ACHN (cell line): ENCODE data around the gene SPACDR.

ENCODE experiments used
- DNase-seq: peaks from one replicate; pipeline ENCODE4 v3.0.0-alpha.2; 2015
- in situ Hi-C: cut with HindIII; loops from 2 replicates; pipeline ENCODE4 v1.10.0; 2017; ENCODE audit warnings: low sequenced_read_pairs, low pct_ligation_motif_present, low pct_unique_long_range_greater_than_20kb

The SPACDR gene

GRCh38 chr7:100428967-100429636, 35.0 kb downstream of the SPACDR start:
- in situ Hi-C loops = no loop called here
- DNase-seq = peak; percentile 100

- in situ Hi-C loops = no loop called here
- peak; percentile 99 for DNase-seq
Observed at GRCh38 chr7:100428199-100428966, 35.7 kb downstream of the SPACDR start, which contains the start of gene ZCWPW1. Gene ZCWPW1 (minus strand): TSS chr7:100428703. CDS start chr7:100420649, 8,054 bp downstream.

GRCh38 chr7:100427762-100428198, 36.3 kb downstream of the SPACDR start:
- in situ Hi-C loops = no loop called here
- DNase-seq = no peak

GRCh38 chr7:100426516-100426915, 37.5 kb downstream of the SPACDR start:
- in situ Hi-C loops = no loop called here
- DNase-seq = no peak

- DNase-seq = no peak
- in situ Hi-C loops = no loop called here
Observed at GRCh38 chr7:100425347-100425746, 38.7 kb downstream of the SPACDR start.

GRCh38 chr7:100423315-100423714, 40.7 kb downstream of the SPACDR start:
- no peak for DNase-seq
- in situ Hi-C loops = no loop called here

- DNase-seq = no peak
- in situ Hi-C loops = no loop called here
Observed at GRCh38 chr7:100419660-100420226, 44.3 kb downstream of the SPACDR start.

- in situ Hi-C loops = no loop called here
- no peak for DNase-seq
Observed at GRCh38 chr7:100418930-100419659, 45.0 kb downstream of the SPACDR start.

GRCh38 chr7:100415448-100415847, 48.6 kb downstream of the SPACDR start:
- no peak for DNase-seq
- in situ Hi-C loops = no loop called here

GRCh38 chr7:100413889-100414288, 50.2 kb downstream of the SPACDR start:
- in situ Hi-C loops = no loop called here
- no peak for DNase-seq

GRCh38 chr7:100413346-100413745, 50.7 kb downstream of the SPACDR start:
- in situ Hi-C loops = no loop called here
- DNase-seq = no peak

GRCh38 chr7:100411101-100411500, 53.0 kb downstream of the SPACDR start:
- no peak for DNase-seq
- in situ Hi-C loops = no loop called here

- DNase-seq = peak; percentile 87
- in situ Hi-C loops = no loop called here
Observed at GRCh38 chr7:100407285-100408180, 56.5 kb downstream of the SPACDR start.

GRCh38 chr7:100406767-100407166, 57.3 kb downstream of the SPACDR start:
- in situ Hi-C loops = no loop called here
- no peak for DNase-seq
